ENCODE results near the gene MAK. TPM values are rescaled to one million over a fixed set of nuclear protein-coding genes. Genes with fewer than 3 reads are reported as not detected.

Gene MAK
- total and polyA plus RNA-seq, 2 of the 13 experiments (the other 11 are each of a cell fraction or from before 2014, with no cell fraction given), result 0.04 TPM; not detected in 1

DNA sequence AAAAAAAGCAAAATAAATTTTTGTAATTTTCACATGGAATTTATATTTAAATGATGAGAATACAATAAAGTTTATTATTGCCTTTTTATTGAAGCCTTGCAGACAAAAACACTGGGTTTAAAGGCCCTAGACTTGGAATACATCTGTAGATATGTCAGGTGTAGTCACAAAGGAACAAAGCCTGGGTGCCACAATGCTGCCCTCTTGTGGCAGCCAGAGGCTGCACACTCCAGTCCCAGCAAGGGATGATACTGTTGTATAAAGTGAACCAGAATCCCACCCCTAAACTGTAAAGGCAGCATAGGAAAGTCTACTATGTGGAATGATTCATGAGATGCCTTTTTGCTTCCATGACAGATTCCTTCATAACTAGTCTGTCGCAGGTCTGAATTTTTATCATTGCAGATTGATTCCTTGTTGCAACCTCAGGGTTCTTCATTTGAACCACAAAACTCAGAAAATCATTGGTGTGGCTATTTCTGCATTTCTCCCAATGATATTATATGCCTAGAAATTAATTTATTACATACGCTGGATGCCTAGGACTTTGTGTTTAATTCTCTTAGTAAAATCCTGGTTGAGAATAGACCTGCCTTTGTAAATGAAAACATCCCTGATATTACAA lies 37.0 kb downstream of the MAK start (continued):
- TF ChIP-seq ZNF619 (CRISPR knock-in tag; IDR thresholded peaks at IDR 0.05) (no peak), ZMYM2 (CRISPR knock-in tag; IDR thresholded peaks at IDR 0.05) (no peak), NCOA5 (CRISPR knock-in tag; IDR thresholded peaks at IDR 0.05) (no peak), ZNF207 (IDR thresholded peaks at IDR 0.05; ENCODE audit: borderline replicate concordance) (no peak), ZNF138 (CRISPR knock-in tag; IDR thresholded peaks at IDR 0.05; ENCODE audit: low read depth) (no peak), ZNF20 (CRISPR knock-in tag; IDR thresholded peaks at IDR 0.05) (no peak), ZNF251 (CRISPR knock-in tag; IDR thresholded peaks at IDR 0.05) (no peak), ZNF460 (CRISPR knock-in tag; IDR thresholded peaks at IDR 0.05; ENCODE audit: borderline replicate concordance) (no peak), ZBTB7A (CRISPR knock-in tag; IDR thresholded peaks at IDR 0.05) (no peak), ATAD3A (CRISPR knock-in tag; IDR thresholded peaks at IDR 0.05) (no peak), ZNF124 (CRISPR knock-in tag; IDR thresholded peaks at IDR 0.05) (no peak), ZNF33B (CRISPR knock-in tag; IDR thresholded peaks at IDR 0.05) (no peak), ATM (IDR thresholded peaks at IDR 0.05; ENCODE audit: borderline replicate concordance) (no peak), NFATC3 (CRISPR knock-in tag; IDR thresholded peaks at IDR 0.05) (no peak), ZNF510 (CRISPR knock-in tag; IDR thresholded peaks at IDR 0.05; ENCODE audit: low read depth) (no peak), ZZZ3 (CRISPR knock-in tag; IDR thresholded peaks at IDR 0.05; ENCODE audit: borderline replicate concordance) (no peak)
- TF ChIP-seq, protein P1, sequence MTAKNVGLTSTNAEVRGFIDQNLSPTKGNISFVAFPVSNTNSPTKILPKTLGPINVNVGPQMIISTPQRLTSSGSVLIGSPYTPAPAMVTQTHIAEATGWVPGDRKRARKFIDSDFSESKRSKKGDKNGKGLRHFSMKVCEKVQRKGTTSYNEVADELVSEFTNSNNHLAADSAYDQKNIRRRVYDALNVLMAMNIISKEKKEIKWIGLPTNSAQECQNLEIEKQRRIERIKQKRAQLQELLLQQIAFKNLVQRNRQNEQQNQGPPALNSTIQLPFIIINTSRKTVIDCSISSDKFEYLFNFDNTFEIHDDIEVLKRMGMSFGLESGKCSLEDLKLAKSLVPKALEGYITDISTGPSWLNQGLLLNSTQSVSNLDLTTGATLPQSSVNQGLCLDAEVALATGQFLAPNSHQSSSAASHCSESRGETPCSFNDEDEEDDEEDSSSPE (CRISPR knock-in tag; IDR thresholded peaks at IDR 0.05), result no peak
- TF ChIP-seq, protein P2, sequence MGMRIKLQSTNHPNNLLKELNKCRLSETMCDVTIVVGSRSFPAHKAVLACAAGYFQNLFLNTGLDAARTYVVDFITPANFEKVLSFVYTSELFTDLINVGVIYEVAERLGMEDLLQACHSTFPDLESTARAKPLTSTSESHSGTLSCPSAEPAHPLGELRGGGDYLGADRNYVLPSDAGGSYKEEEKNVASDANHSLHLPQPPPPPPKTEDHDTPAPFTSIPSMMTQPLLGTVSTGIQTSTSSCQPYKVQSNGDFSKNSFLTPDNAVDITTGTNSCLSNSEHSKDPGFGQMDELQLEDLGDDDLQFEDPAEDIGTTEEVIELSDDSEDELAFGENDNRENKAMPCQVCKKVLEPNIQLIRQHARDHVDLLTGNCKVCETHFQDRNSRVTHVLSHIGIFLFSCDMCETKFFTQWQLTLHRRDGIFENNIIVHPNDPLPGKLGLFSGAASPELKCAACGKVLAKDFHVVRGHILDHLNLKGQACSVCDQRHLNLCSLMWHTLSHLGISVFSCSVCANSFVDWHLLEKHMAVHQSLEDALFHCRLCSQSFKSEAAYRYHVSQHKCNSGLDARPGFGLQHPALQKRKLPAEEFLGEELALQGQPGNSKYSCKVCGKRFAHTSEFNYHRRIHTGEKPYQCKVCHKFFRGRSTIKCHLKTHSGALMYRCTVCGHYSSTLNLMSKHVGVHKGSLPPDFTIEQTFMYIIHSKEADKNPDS (CRISPR knock-in tag; IDR thresholded peaks at IDR 0.05), result no peak
- TF ChIP-seq, protein P3, sequence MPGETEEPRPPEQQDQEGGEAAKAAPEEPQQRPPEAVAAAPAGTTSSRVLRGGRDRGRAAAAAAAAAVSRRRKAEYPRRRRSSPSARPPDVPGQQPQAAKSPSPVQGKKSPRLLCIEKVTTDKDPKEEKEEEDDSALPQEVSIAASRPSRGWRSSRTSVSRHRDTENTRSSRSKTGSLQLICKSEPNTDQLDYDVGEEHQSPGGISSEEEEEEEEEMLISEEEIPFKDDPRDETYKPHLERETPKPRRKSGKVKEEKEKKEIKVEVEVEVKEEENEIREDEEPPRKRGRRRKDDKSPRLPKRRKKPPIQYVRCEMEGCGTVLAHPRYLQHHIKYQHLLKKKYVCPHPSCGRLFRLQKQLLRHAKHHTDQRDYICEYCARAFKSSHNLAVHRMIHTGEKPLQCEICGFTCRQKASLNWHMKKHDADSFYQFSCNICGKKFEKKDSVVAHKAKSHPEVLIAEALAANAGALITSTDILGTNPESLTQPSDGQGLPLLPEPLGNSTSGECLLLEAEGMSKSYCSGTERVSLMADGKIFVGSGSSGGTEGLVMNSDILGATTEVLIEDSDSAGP (CRISPR knock-in tag; IDR thresholded peaks at IDR 0.05; ENCODE audit: borderline replicate concordance), result no peak
- TF ChIP-seq, protein P4, sequence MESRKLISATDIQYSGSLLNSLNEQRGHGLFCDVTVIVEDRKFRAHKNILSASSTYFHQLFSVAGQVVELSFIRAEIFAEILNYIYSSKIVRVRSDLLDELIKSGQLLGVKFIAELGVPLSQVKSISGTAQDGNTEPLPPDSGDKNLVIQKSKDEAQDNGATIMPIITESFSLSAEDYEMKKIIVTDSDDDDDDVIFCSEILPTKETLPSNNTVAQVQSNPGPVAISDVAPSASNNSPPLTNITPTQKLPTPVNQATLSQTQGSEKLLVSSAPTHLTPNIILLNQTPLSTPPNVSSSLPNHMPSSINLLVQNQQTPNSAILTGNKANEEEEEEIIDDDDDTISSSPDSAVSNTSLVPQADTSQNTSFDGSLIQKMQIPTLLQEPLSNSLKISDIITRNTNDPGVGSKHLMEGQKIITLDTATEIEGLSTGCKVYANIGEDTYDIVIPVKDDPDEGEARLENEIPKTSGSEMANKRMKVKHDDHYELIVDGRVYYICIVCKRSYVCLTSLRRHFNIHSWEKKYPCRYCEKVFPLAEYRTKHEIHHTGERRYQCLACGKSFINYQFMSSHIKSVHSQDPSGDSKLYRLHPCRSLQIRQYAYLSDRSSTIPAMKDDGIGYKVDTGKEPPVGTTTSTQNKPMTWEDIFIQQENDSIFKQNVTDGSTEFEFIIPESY (CRISPR knock-in tag; IDR thresholded peaks at IDR 0.05), result no peak
- TF ChIP-seq, protein P5, sequence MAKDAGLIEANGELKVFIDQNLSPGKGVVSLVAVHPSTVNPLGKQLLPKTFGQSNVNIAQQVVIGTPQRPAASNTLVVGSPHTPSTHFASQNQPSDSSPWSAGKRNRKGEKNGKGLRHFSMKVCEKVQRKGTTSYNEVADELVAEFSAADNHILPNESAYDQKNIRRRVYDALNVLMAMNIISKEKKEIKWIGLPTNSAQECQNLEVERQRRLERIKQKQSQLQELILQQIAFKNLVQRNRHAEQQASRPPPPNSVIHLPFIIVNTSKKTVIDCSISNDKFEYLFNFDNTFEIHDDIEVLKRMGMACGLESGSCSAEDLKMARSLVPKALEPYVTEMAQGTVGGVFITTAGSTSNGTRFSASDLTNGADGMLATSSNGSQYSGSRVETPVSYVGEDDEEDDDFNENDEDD (CRISPR knock-in tag; IDR thresholded peaks at IDR 0.05; ENCODE audit: borderline replicate concordance), result no peak
- TF ChIP-seq, protein P6, sequence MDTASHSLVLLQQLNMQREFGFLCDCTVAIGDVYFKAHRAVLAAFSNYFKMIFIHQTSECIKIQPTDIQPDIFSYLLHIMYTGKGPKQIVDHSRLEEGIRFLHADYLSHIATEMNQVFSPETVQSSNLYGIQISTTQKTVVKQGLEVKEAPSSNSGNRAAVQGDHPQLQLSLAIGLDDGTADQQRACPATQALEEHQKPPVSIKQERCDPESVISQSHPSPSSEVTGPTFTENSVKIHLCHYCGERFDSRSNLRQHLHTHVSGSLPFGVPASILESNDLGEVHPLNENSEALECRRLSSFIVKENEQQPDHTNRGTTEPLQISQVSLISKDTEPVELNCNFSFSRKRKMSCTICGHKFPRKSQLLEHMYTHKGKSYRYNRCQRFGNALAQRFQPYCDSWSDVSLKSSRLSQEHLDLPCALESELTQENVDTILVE (CRISPR knock-in tag; IDR thresholded peaks at IDR 0.05), result peak; percentile 26; the same call in 1 of the 2 replicates
